NCI-H748 treated with DMSO at 0.1 percent for 48 hours (cell line): ENCODE data around the gene NFKB2.

Experiments used
- DNase-seq: peaks from one replicate; lab custom pipeline; 2025; lab: John Stamatoyannopoulos, UW

NFKB2 gene

GRCh38 chr10:102422545-102423129 lies 27.1 kb downstream of the NFKB2 start:
- DNase-seq, result peak; percentile 5

DNA sequence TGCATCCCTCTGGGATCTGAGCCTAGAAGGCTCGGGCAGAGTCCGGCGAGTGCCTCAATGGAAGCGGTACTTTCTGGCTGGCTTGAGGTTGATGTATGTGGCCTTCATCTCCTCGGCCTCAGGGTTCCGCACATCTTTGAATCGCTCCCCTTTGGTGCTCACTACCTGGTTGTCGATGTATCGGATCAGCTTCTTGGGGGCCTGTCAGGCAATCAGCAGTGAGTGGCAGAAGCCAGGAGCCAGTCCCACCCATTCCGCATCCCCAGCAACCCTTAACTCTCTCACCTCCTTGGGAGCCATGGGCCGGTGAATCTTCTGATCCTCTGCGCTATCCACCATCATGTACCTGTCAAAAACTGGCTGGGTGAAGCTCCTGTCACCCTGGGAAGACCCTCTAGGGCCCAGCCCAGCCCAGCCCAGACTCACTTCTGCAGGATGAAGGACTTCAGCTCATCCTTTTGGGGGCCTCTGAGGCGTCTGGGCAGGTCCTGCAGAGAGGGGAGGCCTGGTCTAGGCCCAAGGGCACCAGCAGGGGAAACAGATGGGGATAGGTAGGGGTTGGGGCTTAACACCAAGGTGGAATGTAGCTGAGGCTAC lies 28.0 kb downstream of the NFKB2 start:
- no peak for DNase-seq

- DNase-seq, result no peak
These were observed 28.6 kb downstream of the NFKB2 start for GRCh38 chr10:102424145-102424544.

GRCh38 chr10:102424916-102425315 lies 29.4 kb downstream of the NFKB2 start:
- no peak for DNase-seq

DNA sequence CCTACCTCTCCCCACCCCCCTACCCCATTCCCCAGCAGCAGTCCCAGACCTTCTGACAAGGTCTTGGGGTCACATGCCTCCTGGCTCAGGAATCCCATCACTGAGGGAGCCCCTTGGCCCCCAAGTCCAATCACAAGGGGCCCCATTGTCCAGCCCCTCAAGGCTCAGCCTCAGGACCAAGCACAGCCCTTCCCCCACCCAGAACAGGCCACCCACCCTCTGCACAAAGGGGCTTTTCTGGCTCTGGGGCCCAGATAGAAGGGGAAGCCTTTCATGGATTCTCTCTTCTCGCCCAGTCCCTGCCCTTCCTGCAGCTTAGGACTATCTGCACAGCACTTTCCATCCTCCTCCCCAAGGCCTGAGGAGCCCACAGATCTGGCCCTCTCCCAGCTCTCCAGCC lies 29.9 kb downstream of the NFKB2 start:
- DNase-seq, result no peak

GRCh38 chr10:102426803-102427287 lies 31.3 kb downstream of the NFKB2 start:
- DNase-seq, result no peak

DNA sequence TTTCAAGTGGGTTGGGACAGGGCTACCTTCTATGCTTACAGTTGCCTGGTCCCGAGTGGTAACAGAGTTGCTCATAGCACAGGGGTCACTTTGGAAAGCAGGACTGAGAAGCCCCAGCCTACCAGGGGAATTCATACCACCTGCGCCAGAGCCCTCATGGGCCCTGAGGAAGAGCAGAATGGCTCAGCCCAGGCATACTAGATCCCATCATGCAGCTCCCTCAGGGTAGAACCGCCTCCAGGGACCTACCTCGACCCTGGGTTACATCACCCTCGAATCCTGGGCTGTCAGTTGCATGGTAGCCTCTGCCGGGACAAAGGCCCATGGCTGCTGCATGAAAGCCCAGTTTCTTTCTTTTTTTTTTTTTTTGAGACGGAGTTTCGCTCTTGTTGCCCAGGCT lies 34.0 kb downstream of the NFKB2 start:
- DNase-seq, result no peak

DNA sequence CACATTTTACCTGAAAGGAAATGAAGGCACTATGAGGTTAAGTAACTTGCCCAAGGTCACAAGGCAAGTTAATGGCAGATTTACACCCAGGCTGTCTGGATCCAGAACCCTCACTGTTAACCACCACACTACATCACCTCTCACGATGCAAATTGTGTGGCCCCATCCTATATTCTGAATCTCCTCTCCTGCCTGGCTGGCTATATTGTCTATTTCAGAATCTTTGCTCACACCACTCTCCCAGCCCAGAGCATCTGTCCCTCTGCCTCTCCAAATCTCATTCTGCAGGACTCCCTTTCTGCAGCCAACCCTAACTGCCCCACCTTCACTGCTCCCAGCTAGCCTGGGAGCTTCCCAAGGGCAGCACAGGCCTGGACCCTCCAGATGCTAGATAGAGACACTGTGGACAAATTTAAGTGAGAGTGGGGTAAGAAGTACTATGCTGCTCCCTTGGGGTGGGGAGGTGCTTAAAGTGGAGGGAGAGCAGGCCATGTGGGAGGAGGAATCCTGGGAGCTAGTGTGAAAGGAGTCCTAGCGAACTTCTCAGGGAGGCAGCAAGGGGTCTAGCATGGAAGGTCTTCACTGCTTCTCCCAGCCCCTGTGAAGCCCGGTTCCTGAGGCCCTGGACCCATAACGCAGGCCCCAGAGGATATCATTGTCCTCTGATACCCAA lies 36.1 kb downstream of the NFKB2 start:
- no peak for DNase-seq

DNA sequence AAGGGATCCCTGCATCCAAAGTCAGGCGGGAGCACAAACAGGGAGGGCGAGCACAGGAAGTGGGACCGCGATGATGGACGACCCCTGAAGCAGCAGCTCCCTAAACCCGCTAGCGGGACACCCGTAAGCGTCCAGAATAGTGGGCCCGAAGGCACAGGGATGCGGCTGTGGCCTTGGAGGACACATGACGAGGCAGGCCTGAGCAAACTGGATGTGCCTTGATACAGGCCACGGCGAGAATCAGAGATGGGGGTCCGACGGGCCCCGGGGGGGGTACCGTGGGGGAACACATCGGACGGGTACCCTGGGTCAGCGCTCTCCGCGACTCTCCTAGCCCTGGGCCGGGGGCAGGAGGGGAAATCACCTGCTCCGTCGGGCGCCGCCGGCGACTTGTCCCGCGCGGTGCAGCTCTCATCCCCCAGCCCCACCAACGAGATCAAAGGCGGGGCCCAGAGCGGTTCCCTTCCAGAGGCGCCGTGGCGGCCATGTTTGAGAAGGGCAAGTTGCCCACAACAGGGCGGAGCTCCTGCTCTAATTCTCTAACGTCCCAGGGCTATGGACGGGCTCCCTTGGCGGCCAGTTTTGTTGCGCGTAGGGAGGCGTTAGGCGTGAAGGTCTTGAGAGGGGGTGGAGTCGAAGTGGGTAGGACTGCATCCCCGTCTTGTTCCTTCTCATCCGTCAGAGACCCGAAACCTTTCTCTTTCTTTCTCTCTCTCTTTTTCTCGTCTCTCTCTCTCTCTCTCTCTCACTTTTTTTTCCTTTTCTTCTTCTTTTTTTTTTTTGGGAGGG lies 36.9 kb downstream of the NFKB2 start, which contains the start of gene CUEDC2:
Gene CUEDC2 (minus strand): TSS at position 413 of the 789 bp plus-strand sequence. CDS start 7,386 bp downstream, outside the sequence.
- DNase-seq, result peak; percentile 89

- DNase-seq, result no peak
These were observed 38.1 kb downstream of the NFKB2 start for GRCh38 chr10:102433619-102434046.

GRCh38 chr10:102434394-102435132 lies 39.1 kb downstream of the NFKB2 start:
- no peak for DNase-seq

DNA sequence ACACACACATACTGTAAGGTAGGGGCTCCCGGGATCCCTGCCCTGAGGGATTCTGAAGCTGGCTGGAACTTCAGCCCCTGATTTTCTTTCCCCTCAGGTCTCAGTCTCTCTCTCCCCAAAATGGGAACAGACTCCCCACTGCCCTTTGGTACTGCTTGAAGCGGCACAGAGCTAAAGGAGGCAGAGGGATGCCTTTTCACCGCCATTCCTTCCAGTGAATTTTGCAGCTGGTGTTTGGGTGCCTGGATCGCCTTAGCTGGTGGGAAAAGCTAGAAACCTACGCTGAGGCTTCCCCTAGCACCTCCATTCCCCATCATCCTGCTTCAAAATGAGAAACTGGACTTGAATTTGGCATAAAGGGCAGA lies 39.6 kb downstream of the NFKB2 start:
- DNase-seq, result no peak

- DNase-seq, result no peak
These were observed 40.2 kb downstream of the NFKB2 start for GRCh38 chr10:102435529-102436233.

DNA sequence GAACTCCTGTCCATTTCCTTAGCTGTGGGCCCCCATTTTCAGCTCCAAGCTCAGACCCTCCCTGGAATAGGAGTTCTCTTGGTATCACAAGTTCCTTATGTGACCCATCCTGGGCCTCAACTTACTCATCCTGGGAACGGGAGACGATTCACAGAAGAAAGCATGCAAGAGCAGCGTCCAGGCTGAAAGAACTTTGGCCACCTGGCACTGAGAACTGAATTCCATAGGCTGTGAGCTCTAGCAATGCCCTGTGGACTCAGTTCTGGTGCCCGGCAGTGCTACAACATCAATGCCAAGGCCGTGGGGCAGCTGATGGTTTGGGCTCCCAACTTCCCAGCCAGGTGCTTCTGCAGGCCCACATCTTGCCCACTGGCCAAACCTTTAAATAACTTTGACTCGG lies 40.8 kb downstream of the NFKB2 start:
- no peak for DNase-seq

DNA sequence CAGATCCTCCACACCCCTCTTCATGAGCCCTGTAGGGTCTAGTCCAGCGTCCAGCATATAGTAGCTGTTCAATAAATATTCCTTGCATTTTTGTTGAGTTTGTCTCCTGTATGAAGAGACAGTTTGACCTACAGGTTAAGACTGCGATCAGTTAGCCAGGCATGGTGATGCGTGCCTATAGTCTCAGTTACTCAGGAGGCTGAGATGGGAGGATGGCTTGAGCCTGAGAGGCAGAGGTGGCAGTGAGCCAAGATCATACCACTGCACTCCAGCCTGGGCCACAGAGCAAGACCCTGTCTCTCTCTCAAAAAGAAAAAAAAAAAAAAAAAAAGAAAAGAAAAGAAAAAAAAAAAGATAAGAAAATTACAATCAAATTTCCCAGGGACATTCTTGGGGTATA lies 42.0 kb downstream of the NFKB2 start:
- no peak for DNase-seq

DNA sequence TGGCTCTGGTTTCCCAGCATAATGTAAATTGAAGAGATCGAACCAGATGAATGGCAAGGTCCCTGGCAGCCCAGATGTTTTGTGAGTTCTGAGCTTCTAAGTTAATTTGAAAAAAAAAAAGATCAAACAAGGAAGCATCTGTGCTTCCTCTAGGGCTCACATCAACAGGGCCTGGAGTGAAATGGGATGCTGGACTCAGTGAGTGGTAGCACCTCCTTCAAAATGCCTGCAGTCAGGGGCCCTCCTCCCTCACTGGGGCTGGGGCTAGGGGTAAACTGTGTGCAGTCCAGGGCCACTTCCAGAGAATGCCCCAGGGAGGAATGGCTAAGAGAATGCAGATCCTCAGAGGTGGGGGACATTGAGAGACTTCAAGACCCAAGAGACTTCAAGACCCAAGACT lies 42.9 kb downstream of the NFKB2 start:
- no peak for DNase-seq

DNA sequence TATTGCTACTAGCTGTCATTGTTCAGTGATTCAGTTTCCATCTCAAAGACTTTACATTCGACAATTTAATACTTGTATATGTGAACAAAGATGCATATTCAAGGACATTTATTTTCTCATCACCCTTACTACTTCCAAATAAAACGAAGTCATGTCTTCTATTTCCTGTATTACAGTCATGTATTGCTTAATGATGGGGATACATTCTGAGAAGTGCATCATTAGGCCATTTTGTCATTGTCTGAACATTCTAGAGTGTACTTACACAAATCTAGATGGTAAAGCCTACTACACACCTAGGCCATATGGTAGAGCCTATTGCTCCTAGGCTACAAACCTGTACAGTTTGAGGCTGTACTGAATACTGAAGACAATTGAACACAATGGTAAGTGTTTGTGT lies 49.3 kb downstream of the NFKB2 start:
- DNase-seq, result no peak

- DNase-seq, result peak; percentile 35
These were observed 54.0 kb downstream of the NFKB2 start for GRCh38 chr10:102449321-102450123.

DNA sequence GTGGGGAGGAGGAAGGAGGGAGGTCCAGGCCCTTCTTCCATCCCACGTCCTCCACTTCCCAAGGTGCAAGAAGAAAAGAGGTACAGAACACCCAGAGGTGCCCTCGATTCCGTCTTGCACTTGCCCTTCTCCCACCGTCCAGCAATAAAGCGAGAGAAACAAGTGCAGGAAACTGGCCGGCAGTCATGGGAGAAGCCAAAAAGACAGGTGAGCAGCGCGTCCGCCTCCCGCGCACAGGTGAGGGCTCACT lies 54.5 kb downstream of the NFKB2 start:
- no peak for DNase-seq

- peak; percentile 58 for DNase-seq
These were observed 55.0 kb downstream of the NFKB2 start for GRCh38 chr10:102450374-102451104.
